Epithelial cell of proximal tubule (primary cell): Measurements from ENCODE around the gene ADIPOR2. TPM values are rescaled to one million over a fixed set of nuclear protein-coding genes. Genes with fewer than 3 reads are reported as not detected.
"Not testable (repeated sequence)": the region's sequence is repeated elsewhere in the genome, so short reads cannot be mapped to it uniquely, and the experiment has no call there.

Source experiments
- DNase-seq: peaks from one replicate; pipeline ENCODE4 v3.0.0-alpha.2; 2011; ENCODE audit warnings: low read depth
- H3K4me3 ChIP-seq: 2 replicates; pipeline ENCODE4 v1.5.1; 2011; ENCODE audit warnings: low read depth, mild to moderate bottlenecking, low read length
- CTCF ChIP-seq: conservative IDR thresholded peaks from 2 replicates; pipeline ENCODE4 v1.5.1; 2012; ENCODE audit warnings: low read depth, mild to moderate bottlenecking, low read length
- total RNA-seq: library from RNA; depleted of rRNA; stranded (reverse); fragments of >200 nt; gene quantifications from 2 replicates; pipeline ENCODE4 v1.2.3, GENCODE V29; 2015

ADIPOR2 gene
- total RNA-seq, 1 donor from 2014 or later: 22.8 TPM

- no peak overlapping the region for H3K4me3 ChIP-seq
- no peak for TF ChIP-seq CTCF
- no peak for DNase-seq
Measured at GRCh38 chr12:1728824-1729223, 38.0 kb downstream of the ADIPOR2 start.

GRCh38 chr12:1731019-1731687 is 40.3 kb downstream of the ADIPOR2 start:
- DNase-seq: no peak
- no peak for TF ChIP-seq CTCF
- no peak overlapping the region for H3K4me3 ChIP-seq

GRCh38 chr12:1731688-1732078 is 40.8 kb downstream of the ADIPOR2 start:
- not testable (repeated sequence) for DNase-seq, H3K4me3 ChIP-seq

- no peak for DNase-seq
- no peak for TF ChIP-seq CTCF
Measured at GRCh38 chr12:1732914-1733313, 42.0 kb downstream of the ADIPOR2 start.

GRCh38 chr12:1733712-1734111 is 42.8 kb downstream of the ADIPOR2 start:
- DNase-seq, H3K4me3 ChIP-seq: not testable (repeated sequence)

More at GRCh38 chr12:1732914-1733313, 42.0 kb downstream of the ADIPOR2 start:
- no peak overlapping the region for H3K4me3 ChIP-seq

GRCh38 chr12:1737652-1738286 is 46.9 kb downstream of the ADIPOR2 start:
- no peak for DNase-seq
- H3K4me3 ChIP-seq: no peak overlapping the region
- TF ChIP-seq CTCF: no peak

- H3K4me3 ChIP-seq: no peak overlapping the region
- TF ChIP-seq CTCF: no peak
- no peak for DNase-seq
Measured at GRCh38 chr12:1738446-1738845, 47.6 kb downstream of the ADIPOR2 start.

GRCh38 chr12:1739368-1739767 is 48.5 kb downstream of the ADIPOR2 start:
- no peak for TF ChIP-seq CTCF
- no peak overlapping the region for H3K4me3 ChIP-seq
- no peak for DNase-seq
